Lung (tissue), 12 donors: ENCODE results near the gene CDK19. TPM values are rescaled to one million over a fixed set of nuclear protein-coding genes. Genes with fewer than 3 reads are reported as not detected.
A peak's percentile ranks its signal among the peaks of the same experiment; 100 is the strongest.

Experiments
- ATAC-seq: fragments of 200-7000 bp; cut with Tn5 transposase; one replicate; pipeline ENCODE4 v1.9.1; 2020; ENCODE audit warnings: moderate number of reproducible peaks; ENCODE audit not compliant: insufficient read depth, low FRiP score
- DNase-seq, 3 donors: peaks; one replicate each; pipeline ENCODE4 v3.0.0-alpha.2; 2013 to 2017
- H3K27ac ChIP-seq, 2 donors: one replicate each; pipeline ENCODE4 v1.5.1; 2013; ENCODE audit warnings: mild to moderate bottlenecking in 2 of 2, moderate library complexity in 2 of 2, control low read depth in 1 of 2, inconsistent platforms in 1 of 2, low read depth in 1 of 2, low read length in 1 of 2
- H3K27me3 ChIP-seq, 3 donors: one replicate each; pipeline ENCODE4 v1.5.1; 2013; ENCODE audit warnings: low read length in 2 of 3; ENCODE audit not compliant: control insufficient read depth in 3 of 3, insufficient read depth in 3 of 3
- H3K36me3 ChIP-seq, 4 donors: one replicate each; pipeline ENCODE4 v1.5.1; 2013; ENCODE audit warnings: low read length in 4 of 4, mild to moderate bottlenecking in 1 of 4, moderate library complexity in 1 of 4; ENCODE audit not compliant: control insufficient read depth in 4 of 4, insufficient read depth in 4 of 4
- H3K4me1 ChIP-seq, 5 donors: one replicate each; pipeline ENCODE4 v1.5.1; 2013; ENCODE audit warnings: low read length in 5 of 5, mild to moderate bottlenecking in 2 of 5, moderate library complexity in 1 of 5; ENCODE audit not compliant: control insufficient read depth in 5 of 5, insufficient read depth in 5 of 5
- H3K4me3 ChIP-seq: one replicate; pipeline ENCODE4 v1.5.1; 2013; ENCODE audit warnings: mild to moderate bottlenecking, control low read depth, moderate library complexity
- H3K9ac ChIP-seq, 2 donors: one replicate each; pipeline ENCODE4 v1.5.1; 2013; ENCODE audit warnings: low read length in 2 of 2, control low read depth in 1 of 2; ENCODE audit not compliant: insufficient read depth in 1 of 2
- H3K9me3 ChIP-seq, 4 donors: one replicate each; pipeline ENCODE4 v1.5.1; 2013; ENCODE audit warnings: low read length in 3 of 4, mild to moderate bottlenecking in 1 of 4, moderate library complexity in 1 of 4; ENCODE audit not compliant: control insufficient read depth in 4 of 4, insufficient read depth in 3 of 4
- CTCF ChIP-seq: IDR thresholded peaks from 2 replicates; pipeline ENCODE4 v1.5.1; 2012; ENCODE audit warnings: mild to moderate bottlenecking; ENCODE audit errors: control extremely low read depth, extremely low read depth
- WGBS, 2 donors: extraction: QIAGEN DNeasy Blood & Tissue Kit; methylation state at CpG; one replicate each; pipeline ENCODE4 v1.1.7; 2013; 5-methylcytosine and 5-hydroxymethylcytosine counted together
- polyA plus RNA-seq, 2 donors: library from polyadenylated mRNA; stranded (reverse); fragments of 200-250 nt; gene quantifications; one replicate each; pipeline ENCODE4 v1.2.1, GENCODE V29; 2013
- total RNA-seq, 2 donors: library from RNA; depleted of rRNA in 1 of 2; stranded (reverse); fragments of >200 nt in 1 of 2; gene quantifications; one replicate each; pipeline ENCODE4 v1.2.1, GENCODE V29; 2014 to 2021
- donor health status: control.
- donor health status: control.
- donor health status: Bipolar disorder and iron deficiency.
- donor health status: healthy.
- donor health status: DM: yes; HTN: yes; CAD: no.

CDK19 gene
- total and polyA plus RNA-seq, 4 donors, result 6.0 to 37.9 (median 10.4) TPM

GRCh38 chr6:110635096-110635495 lies 180.2 kb downstream of the CDK19 start:
- Histone ChIP-seq H3K36me3 (peaks cover 2 to 8% (median 4%) of the 10 kb centered on the region in 4 donors), H3K9ac (no peak overlapping the region), H3K27ac (no peak overlapping the region), H3K9me3 (no peaks in the 10 kb centered on the region), H3K27me3 (no peaks in the 10 kb centered on the region), H3K4me1 (peaks cover 0 to 3% (median 0%) of the 10 kb centered on the region in 5 donors), H3K4me3 (no peak overlapping the region)
- no peak for DNase-seq
- 31 to 57% methylated on average over 1 of the region's 1 CpG for WGBS, 2 donors
- no peak for ATAC-seq
- TF ChIP-seq CTCF, result no peak

- ATAC-seq (no peak), DNase-seq (peak in 1 of 3 donors; percentile 8)
- WGBS, 2 donors, result 98 to 100% methylated on average over 2 of the region's 2 CpGs
- Histone ChIP-seq H3K27me3 (no peaks in the 10 kb centered on the region), H3K4me3 (no peak overlapping the region), H3K9me3 (no peaks in the 10 kb centered on the region), H3K9ac (no peak overlapping the region), H3K27ac (no peak overlapping the region), H3K4me1 (peaks cover 0 to 3% (median 0%) of the 10 kb centered on the region in 5 donors), H3K36me3 (peaks cover 2 to 5% (median 4%) of the 10 kb centered on the region in 4 donors)
- TF ChIP-seq CTCF, result no peak
Measured at GRCh38 chr6:110633731-110634213, 181.5 kb downstream of the CDK19 start.

- Histone ChIP-seq H3K4me1 (peaks cover 0 to 6% (median 0%) of the 10 kb centered on the region in 5 donors), H3K4me3 (no peak overlapping the region), H3K27me3 (no peaks in the 10 kb centered on the region), H3K36me3 (peaks cover 3 to 5% (median 4%) of the 10 kb centered on the region in 4 donors), H3K27ac (no peak overlapping the region), H3K9me3 (no peaks in the 10 kb centered on the region), H3K9ac (no peak overlapping the region)
- WGBS, 2 donors, result 96 to 98% methylated on average over 2 of the region's 2 CpGs
- TF ChIP-seq CTCF, result no peak
- ATAC-seq (no peak), DNase-seq (no peak)
Measured at GRCh38 chr6:110629153-110629552, 186.1 kb downstream of the CDK19 start.

GRCh38 chr6:110628330-110628729 lies 186.9 kb downstream of the CDK19 start:
- DNase-seq (no peak), ATAC-seq (no peak)
- TF ChIP-seq CTCF, result no peak
- peaks cover 0 to 8% (median 0%) of the 10 kb centered on the region in 5 donors for H3K4me1 ChIP-seq
- peaks cover 3 to 7% (median 4%) of the 10 kb centered on the region in 4 donors for H3K36me3 ChIP-seq
- H3K9me3 ChIP-seq, result no peaks in the 10 kb centered on the region
- H3K27ac ChIP-seq, result no peak overlapping the region
- WGBS, 2 donors, result 95 to 96% methylated on average over 5 of the region's 5 CpGs
- H3K4me3 ChIP-seq, result no peak overlapping the region
- H3K27me3 ChIP-seq, result no peaks in the 10 kb centered on the region
- no peak overlapping the region for H3K9ac ChIP-seq
